B cell (primary cell): Measurements from ENCODE around the gene MMP21.

Experiments
- CTCF ChIP-seq: fragments of 200-600 bp; IDR thresholded peaks from one replicate; pipeline ENCODE4 v1.8.0; 2022; ENCODE audit warnings: antibody characterized with exemption, mild to moderate bottlenecking
- EZH2 ChIP-seq: IDR thresholded peaks from 2 replicates; pipeline ENCODE4 v1.6.1; 2012; ENCODE audit warnings: borderline replicate concordance, low read depth, mild to moderate bottlenecking, moderate library complexity, low read length; ENCODE audit not compliant: insufficient read depth, poor library complexity, severe bottlenecking

- TF ChIP-seq CTCF (no peak), EZH2 (no peak)
Measured at GRCh38 chr10:125777806-125778205, 2.2 kb upstream of the MMP21 start.
